ENCODE results near the gene ADH1A.

DNA sequence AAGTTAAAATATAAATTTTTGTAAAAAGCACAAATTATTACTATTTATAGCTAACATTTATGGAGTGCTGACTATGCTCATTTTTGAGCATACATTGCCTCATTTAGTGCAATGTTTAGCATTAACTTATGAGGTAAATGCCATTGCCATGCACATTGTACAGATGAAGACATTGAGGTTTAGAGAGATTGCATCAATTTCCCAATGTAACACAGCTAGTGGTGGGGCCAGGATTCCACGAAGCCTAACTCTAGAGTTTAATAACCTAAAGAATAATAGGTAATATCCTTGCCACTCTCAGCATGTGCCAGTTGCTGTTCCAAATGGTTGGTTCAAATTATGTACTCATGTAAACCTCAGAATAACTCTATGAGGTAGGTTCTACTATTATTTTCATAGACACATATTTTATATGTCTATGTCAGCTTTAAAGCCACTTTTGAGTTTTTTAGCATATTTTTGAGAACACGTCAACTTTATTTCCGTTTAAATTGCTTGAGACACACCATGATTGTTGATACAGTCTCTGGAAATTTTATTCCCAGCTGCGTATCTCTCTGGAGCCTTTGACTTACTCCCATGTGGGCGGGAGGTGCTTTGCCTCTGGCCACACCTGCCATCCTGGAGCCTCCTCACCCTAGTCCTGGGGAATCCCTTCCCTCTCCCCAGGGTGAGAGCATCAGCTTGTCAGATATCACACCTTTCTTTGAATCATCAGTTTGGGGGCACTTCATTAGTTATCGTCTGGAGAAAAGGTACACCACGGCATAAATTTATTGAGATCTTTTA, 10.8 kb upstream of the ADH1A start:
- TF ChIP-seq ZNF473 (tag by site-specific recombination; IDR thresholded peaks at IDR 0.05), result no peak
- TF ChIP-seq, protein P1, sequence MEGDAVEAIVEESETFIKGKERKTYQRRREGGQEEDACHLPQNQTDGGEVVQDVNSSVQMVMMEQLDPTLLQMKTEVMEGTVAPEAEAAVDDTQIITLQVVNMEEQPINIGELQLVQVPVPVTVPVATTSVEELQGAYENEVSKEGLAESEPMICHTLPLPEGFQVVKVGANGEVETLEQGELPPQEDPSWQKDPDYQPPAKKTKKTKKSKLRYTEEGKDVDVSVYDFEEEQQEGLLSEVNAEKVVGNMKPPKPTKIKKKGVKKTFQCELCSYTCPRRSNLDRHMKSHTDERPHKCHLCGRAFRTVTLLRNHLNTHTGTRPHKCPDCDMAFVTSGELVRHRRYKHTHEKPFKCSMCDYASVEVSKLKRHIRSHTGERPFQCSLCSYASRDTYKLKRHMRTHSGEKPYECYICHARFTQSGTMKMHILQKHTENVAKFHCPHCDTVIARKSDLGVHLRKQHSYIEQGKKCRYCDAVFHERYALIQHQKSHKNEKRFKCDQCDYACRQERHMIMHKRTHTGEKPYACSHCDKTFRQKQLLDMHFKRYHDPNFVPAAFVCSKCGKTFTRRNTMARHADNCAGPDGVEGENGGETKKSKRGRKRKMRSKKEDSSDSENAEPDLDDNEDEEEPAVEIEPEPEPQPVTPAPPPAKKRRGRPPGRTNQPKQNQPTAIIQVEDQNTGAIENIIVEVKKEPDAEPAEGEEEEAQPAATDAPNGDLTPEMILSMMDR (tag by site-specific recombination; IDR thresholded peaks at IDR 0.05), result no peak
- TF ChIP-seq ATF2 (tag by site-specific recombination; IDR thresholded peaks at IDR 0.05; ENCODE audit: low read depth), result no peak
- no peak for TF ChIP-seq ZNF449 (tag by site-specific recombination; IDR thresholded peaks at IDR 0.05)
- TF ChIP-seq ZBTB20 (tag by site-specific recombination; IDR thresholded peaks at IDR 0.05), result no peak
- TF ChIP-seq ZNF501 (tag by site-specific recombination; IDR thresholded peaks at IDR 0.05), result no peak
- TF ChIP-seq ZNF394 (tag by site-specific recombination; IDR thresholded peaks at IDR 0.05; ENCODE audit: borderline replicate concordance), result no peak
- TF ChIP-seq, protein P2, sequence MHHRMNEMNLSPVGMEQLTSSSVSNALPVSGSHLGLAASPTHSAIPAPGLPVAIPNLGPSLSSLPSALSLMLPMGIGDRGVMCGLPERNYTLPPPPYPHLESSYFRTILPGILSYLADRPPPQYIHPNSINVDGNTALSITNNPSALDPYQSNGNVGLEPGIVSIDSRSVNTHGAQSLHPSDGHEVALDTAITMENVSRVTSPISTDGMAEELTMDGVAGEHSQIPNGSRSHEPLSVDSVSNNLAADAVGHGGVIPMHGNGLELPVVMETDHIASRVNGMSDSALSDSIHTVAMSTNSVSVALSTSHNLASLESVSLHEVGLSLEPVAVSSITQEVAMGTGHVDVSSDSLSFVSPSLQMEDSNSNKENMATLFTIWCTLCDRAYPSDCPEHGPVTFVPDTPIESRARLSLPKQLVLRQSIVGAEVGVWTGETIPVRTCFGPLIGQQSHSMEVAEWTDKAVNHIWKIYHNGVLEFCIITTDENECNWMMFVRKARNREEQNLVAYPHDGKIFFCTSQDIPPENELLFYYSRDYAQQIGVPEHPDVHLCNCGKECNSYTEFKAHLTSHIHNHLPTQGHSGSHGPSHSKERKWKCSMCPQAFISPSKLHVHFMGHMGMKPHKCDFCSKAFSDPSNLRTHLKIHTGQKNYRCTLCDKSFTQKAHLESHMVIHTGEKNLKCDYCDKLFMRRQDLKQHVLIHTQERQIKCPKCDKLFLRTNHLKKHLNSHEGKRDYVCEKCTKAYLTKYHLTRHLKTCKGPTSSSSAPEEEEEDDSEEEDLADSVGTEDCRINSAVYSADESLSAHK (tag by site-specific recombination; IDR thresholded peaks at IDR 0.05), result no peak

Data from HEK293 (cell line).